GM06990 (cell line): ENCODE results near the gene INO80B.
"Not testable (repeated sequence)": the region's sequence is repeated elsewhere in the genome, so short reads cannot be mapped to it uniquely, and the experiment has no call there.

Experiments used
- DNase-seq: peaks from one replicate; pipeline ENCODE4 v3.0.0-alpha.2; 2011; ENCODE audit not compliant: insufficient read length; ENCODE audit errors: extremely low read depth
- H3K27me3 ChIP-seq: replicated peaks from 2 replicates; pipeline ENCODE4 v1.6.0; 2011; ENCODE audit warnings: low read length; ENCODE audit not compliant: control insufficient read depth, insufficient read depth
- H3K36me3 ChIP-seq: 2 replicates; pipeline ENCODE4 v1.5.1; 2011; ENCODE audit warnings: low read length; ENCODE audit not compliant: control insufficient read depth, insufficient read depth
- H3K4me3 ChIP-seq: replicated peaks from 2 replicates; pipeline ENCODE4 v1.5.1; 2011; ENCODE audit warnings: low read depth, mild to moderate bottlenecking, control low read depth, low read length
- CTCF ChIP-seq: IDR thresholded peaks from 2 replicates; pipeline ENCODE4 v1.5.1; 2011; ENCODE audit warnings: low read length, control low read depth, mild to moderate bottlenecking, inconsistent platforms; ENCODE audit not compliant: insufficient read depth, poor library complexity, severe bottlenecking

Gene INO80B

GRCh38 chr2:74418312-74418711, 36.6 kb upstream of the INO80B start:
- H3K36me3 ChIP-seq = no peaks in the 10 kb centered on the region
- H3K27me3 ChIP-seq = no peaks in the 10 kb centered on the region
- H3K4me3 ChIP-seq = no peak overlapping the region
- no peak for TF ChIP-seq CTCF
- DNase-seq = no peak

- no peak overlapping the region for H3K4me3 ChIP-seq
- DNase-seq = no peak
- no peak for TF ChIP-seq CTCF
- H3K27me3 ChIP-seq = no peaks in the 10 kb centered on the region
- H3K36me3 ChIP-seq = no peaks in the 10 kb centered on the region
Measured at GRCh38 chr2:74419345-74419744, 35.5 kb upstream of the INO80B start.

- TF ChIP-seq CTCF = no peak
- no peak for DNase-seq
- Histone ChIP-seq H3K27me3 (no peaks in the 10 kb centered on the region), H3K4me3 (no peak overlapping the region), H3K36me3 (peaks cover 2% of the 10 kb centered on the region)
Measured at GRCh38 chr2:74420006-74420405, 34.9 kb upstream of the INO80B start.

GRCh38 chr2:74420443-74421103, 34.3 kb upstream of the INO80B start:
- not testable (repeated sequence) for H3K27me3 ChIP-seq, DNase-seq, H3K36me3 ChIP-seq
- peak overlapping the region; percentile 97 for H3K4me3 ChIP-seq

GRCh38 chr2:74421221-74421870, 33.5 kb upstream of the INO80B start, which contains the start of the genes C2orf81 and WDR54:
Gene C2orf81 (minus strand): TSS chr2:74421619. CDS start chr2:74421560, 59 bp downstream.
Gene WDR54 (plus strand): TSS chr2:74421730. CDS start chr2:74422154, 424 bp downstream.
- no peak for TF ChIP-seq CTCF
- Histone ChIP-seq H3K4me3 (peak within 1 kb of the TSS; percentile 97), H3K27me3 (no peaks in the 10 kb centered on the region), H3K36me3 (peaks cover 8% of the 10 kb centered on the region)
- peak; percentile 99 for DNase-seq

GRCh38 chr2:74423231-74424095, 31.4 kb upstream of the INO80B start:
- H3K36me3 ChIP-seq = peaks cover 8% of the 10 kb centered on the region
- H3K27me3 ChIP-seq = no peaks in the 10 kb centered on the region
- no peak for DNase-seq
- H3K4me3 ChIP-seq = no peak overlapping the region
- TF ChIP-seq CTCF = no peak
